BE2C (cell line): Measurements from ENCODE around the gene TNFAIP2.
A peak's percentile ranks its signal among the peaks of the same experiment; 100 is the strongest.

Experiments
- DNase-seq: peaks from one replicate; pipeline ENCODE4 v3.0.0-alpha.2; 2020
- H3K27me3 ChIP-seq: fragments of 250-450 bp; sonication (Bioruptor Pico); 2 replicates; pipeline ENCODE4 v1.5.1; 2020; ENCODE audit warnings: mild to moderate bottlenecking
- H3K36me3 ChIP-seq: fragments of 250-450 bp; sonication (Bioruptor Pico); 2 replicates; pipeline ENCODE4 v1.5.1; 2020; ENCODE audit warnings: mild to moderate bottlenecking
- H3K4me1 ChIP-seq: fragments of 250-450 bp; sonication (Bioruptor Pico); 2 replicates; pipeline ENCODE4 v1.5.1; 2020
- H3K4me3 ChIP-seq: 2 replicates; pipeline ENCODE4 v1.5.1; 2011; ENCODE audit warnings: low read depth, low read length
- H3K9me3 ChIP-seq: fragments of 250-450 bp; sonication (Bioruptor Pico); 2 replicates; pipeline ENCODE4 v1.5.1; 2020
- CTCF ChIP-seq: IDR thresholded peaks from 2 replicates; pipeline ENCODE4 v1.5.1; 2012; ENCODE audit warnings: mild to moderate bottlenecking, low read depth, low read length

The TNFAIP2 gene

GRCh38 chr14:103088921-103089320 lies 34.3 kb upstream of the TNFAIP2 start:
- Histone ChIP-seq H3K4me3 (no peak overlapping the region), H3K4me1 (no peaks in the 10 kb centered on the region), H3K9me3 (no peaks in the 10 kb centered on the region), H3K27me3 (peaks cover 14% of the 10 kb centered on the region), H3K36me3 (no peaks in the 10 kb centered on the region)
- TF ChIP-seq CTCF: no peak
- DNase-seq: no peak

DNA sequence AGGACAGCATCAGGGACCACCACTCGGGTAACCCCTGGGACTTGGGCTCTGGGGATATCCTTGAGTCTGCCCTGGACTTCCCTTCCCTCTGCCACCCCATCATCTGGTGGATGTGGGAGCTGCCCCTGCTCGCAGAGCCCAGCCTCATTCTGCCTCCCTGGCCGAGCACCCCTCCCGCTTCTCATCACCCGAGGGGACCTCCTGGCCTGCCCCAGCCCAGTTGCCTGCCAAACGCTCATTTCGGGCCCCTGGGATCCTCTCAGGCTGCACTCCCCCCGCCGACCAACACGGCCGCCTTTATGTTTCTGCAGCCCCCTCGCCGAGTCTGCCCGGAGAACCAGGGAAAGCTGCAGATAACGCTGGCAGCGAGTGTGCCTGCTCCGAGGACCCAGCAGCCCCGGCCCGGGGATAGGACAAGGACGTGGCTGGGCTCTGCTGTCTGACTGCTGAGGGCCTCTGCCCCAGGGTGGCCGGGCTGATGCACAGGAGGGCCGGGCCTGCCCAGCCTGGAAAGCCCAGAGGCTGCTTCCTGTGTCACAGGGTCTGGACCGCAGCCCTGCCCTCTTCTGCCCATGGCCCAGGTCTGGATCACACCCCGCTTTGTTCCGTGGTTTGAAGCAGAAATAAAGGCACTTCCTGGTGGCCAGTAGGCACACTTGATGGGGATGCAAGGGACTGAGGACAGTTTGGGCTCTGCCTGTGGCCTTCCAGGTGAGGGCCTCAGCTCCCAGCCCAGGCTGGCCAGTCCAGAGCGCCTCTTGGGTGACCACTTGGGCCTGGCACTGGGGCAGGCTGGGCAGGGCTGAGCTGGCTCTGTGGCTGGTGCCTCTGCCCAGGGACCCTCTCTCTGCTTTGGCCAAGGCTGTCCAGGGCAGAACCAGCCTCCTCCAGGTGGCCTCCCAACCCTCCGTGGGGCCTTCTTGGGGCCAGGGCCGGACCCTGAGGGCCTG lies 33.6 kb upstream of the TNFAIP2 start:
- Histone ChIP-seq H3K9me3 (no peaks in the 10 kb centered on the region), H3K36me3 (no peaks in the 10 kb centered on the region), H3K4me3 (no peak overlapping the region), H3K4me1 (no peaks in the 10 kb centered on the region), H3K27me3 (peaks cover 7% of the 10 kb centered on the region)
- no peak for TF ChIP-seq CTCF
- no peak for DNase-seq

GRCh38 chr14:103090481-103091020 lies 32.7 kb upstream of the TNFAIP2 start:
- H3K9me3 ChIP-seq: no peaks in the 10 kb centered on the region
- no peak for TF ChIP-seq CTCF
- DNase-seq: no peak
- no peaks in the 10 kb centered on the region; the same call in 1 of the 2 replicates for H3K27me3 ChIP-seq
- no peaks in the 10 kb centered on the region for H3K4me1 ChIP-seq
- no peaks in the 10 kb centered on the region for H3K36me3 ChIP-seq
- no peak overlapping the region for H3K4me3 ChIP-seq

- H3K4me1 ChIP-seq: no peaks in the 10 kb centered on the region
- no peaks in the 10 kb centered on the region for H3K27me3 ChIP-seq
- peak; percentile 46 for TF ChIP-seq CTCF
- peak overlapping the region; percentile 55 for H3K4me3 ChIP-seq
- peak; percentile 81 for DNase-seq
- no peaks in the 10 kb centered on the region for H3K36me3 ChIP-seq
- H3K9me3 ChIP-seq: no peaks in the 10 kb centered on the region
Observed at GRCh38 chr14:103091041-103091882, 32.0 kb upstream of the TNFAIP2 start.

GRCh38 chr14:103091883-103092222 lies 31.4 kb upstream of the TNFAIP2 start:
- Histone ChIP-seq H3K36me3 (no peaks in the 10 kb centered on the region), H3K27me3 (no peaks in the 10 kb centered on the region), H3K4me3 (peak overlapping the region; percentile 55), H3K4me1 (no peaks in the 10 kb centered on the region), H3K9me3 (no peaks in the 10 kb centered on the region)
- DNase-seq: no peak
- no peak for TF ChIP-seq CTCF
